Small intestine (tissue), 7 donors: ENCODE measurements around the gene CRYM. TPM values are rescaled to one million over a fixed set of nuclear protein-coding genes. Genes with fewer than 3 reads are reported as not detected.

Experiments used
- DNase-seq, 2 donors: peaks; one replicate each; pipeline versions ENCODE4 v3.0.0 to v3.0.0-alpha.2; 2013
- FAIRE-seq: peaks from 2 replicates; lab custom pipeline; 2012; peaks lifted over from hg19 to GRCh38; lab: Jason Lieb, UNC
- H3K27ac ChIP-seq, 3 donors: one replicate each; pipeline ENCODE4 v1.5.1; 2013; ENCODE audit warnings: low read length in 2 of 3, mild to moderate bottlenecking in 2 of 3, control low read depth in 1 of 3, inconsistent platforms in 1 of 3, low read depth in 1 of 3, moderate library complexity in 1 of 3
- H3K27me3 ChIP-seq, 3 donors: one replicate each; pipeline ENCODE4 v1.6.1; 2013; ENCODE audit warnings: low read length in 3 of 3, inconsistent platforms in 1 of 3; ENCODE audit not compliant: control insufficient read depth in 3 of 3, insufficient read depth in 3 of 3
- H3K36me3 ChIP-seq, 3 donors: one replicate each; pipeline ENCODE4 v1.6.1; 2013; ENCODE audit warnings: low read length in 3 of 3, inconsistent platforms in 1 of 3, low read depth in 1 of 3, mild to moderate bottlenecking in 1 of 3, moderate library complexity in 1 of 3; ENCODE audit not compliant: control insufficient read depth in 3 of 3, insufficient read depth in 2 of 3
- H3K4me1 ChIP-seq, 3 donors: one replicate each; pipeline ENCODE4 v1.6.1; 2013; ENCODE audit warnings: low read length in 2 of 3, inconsistent platforms in 1 of 3, low read depth in 1 of 3, mild to moderate bottlenecking in 1 of 3, moderate library complexity in 1 of 3; ENCODE audit not compliant: control insufficient read depth in 3 of 3, insufficient read depth in 2 of 3
- H3K4me3 ChIP-seq, 3 donors: one replicate each; pipeline ENCODE4 v1.5.1; 2013; ENCODE audit warnings: low read length in 3 of 3, control low read depth in 1 of 3, inconsistent platforms in 1 of 3, low read depth in 1 of 3, mild to moderate bottlenecking in 1 of 3, moderate library complexity in 1 of 3
- H3K9me3 ChIP-seq, 2 donors: one replicate each; pipeline ENCODE4 v1.6.1; 2013; ENCODE audit warnings: low read depth in 1 of 2, low read length in 1 of 2; ENCODE audit not compliant: control insufficient read depth in 2 of 2, insufficient read depth in 1 of 2
- WGBS, 3 donors: extraction: QIAGEN DNeasy Blood & Tissue Kit; methylation state at CpG; one replicate each; pipeline ENCODE4 v1.1.7; 2013; 5-methylcytosine and 5-hydroxymethylcytosine counted together
- polyA plus RNA-seq, 4 donors: library from polyadenylated mRNA; stranded (reverse) in 3 of 4; unstranded in 1 of 4; fragments of 200-250 nt in 3 of 4; fragments of 120-200 nt in 1 of 4; gene quantifications; one replicate each; pipeline versions ENCODE4 v1.2.1 to v1.2.3, GENCODE V29; 2013
- donor health status: healthy with polysubstance abuse.
- donor health status: control.
- donor health status: control.
- donor health status: Bipolar disorder and iron deficiency.
- donor health status: healthy.

The CRYM gene
- polyA plus RNA-seq, 4 donors: 1.6 to 6.5 (median 3.7) TPM

- Histone ChIP-seq H3K4me1 (peaks cover 0 to 4% (median 0%) of the 10 kb centered on the region in 3 donors), H3K9me3 (no peaks in the 10 kb centered on the region), H3K36me3 (no peaks in the 10 kb centered on the region), H3K27me3 (peaks cover 0 to 4% (median 0%) of the 10 kb centered on the region in 3 donors), H3K27ac (no peak overlapping the region), H3K4me3 (no peak overlapping the region)
- DNase-seq: no peak
- 79 to 91% (median 90%) methylated on average over 4 of the region's 4 CpGs for whole genome bisulfite sequencing, 3 donors
- no peak for FAIRE-seq
These were observed 64.0 kb downstream of the CRYM start for GRCh38 chr16:21214086-21214485.

DNA sequence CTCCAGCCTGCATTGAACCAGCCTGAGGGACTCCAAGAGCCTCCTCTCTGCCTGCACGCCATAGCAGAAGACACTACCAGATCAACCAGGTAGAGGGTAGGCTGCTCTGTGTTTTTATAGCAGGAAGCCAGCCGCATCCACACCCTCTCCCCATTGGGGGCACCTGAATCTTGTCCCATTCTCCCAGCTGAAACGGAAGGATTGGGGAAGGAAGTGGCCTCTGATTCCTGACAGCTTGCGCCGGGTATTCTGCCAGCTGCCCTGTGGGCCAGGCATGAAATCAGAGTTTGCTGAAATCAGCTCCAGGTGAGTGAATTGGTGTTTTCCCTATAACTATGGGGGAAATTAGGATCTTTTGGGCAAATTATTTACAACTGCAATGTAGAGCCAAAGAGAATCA is 66.6 kb downstream of the CRYM start, which contains the start of gene ZP2:
ZP2 (minus strand) TSS at position 89 of the 400 bp plus-strand sequence; CDS start at position 62, 27 bp downstream.
- 55 to 81% (median 65%) methylated on average over 5 of the region's 5 CpGs for WGBS, 3 donors
- Histone ChIP-seq H3K27ac (no peak within 1 kb of the TSS), H3K4me3 (no peak within 1 kb of the TSS), H3K9me3 (no peaks in the 10 kb centered on the region), H3K36me3 (no peaks in the 10 kb centered on the region), H3K27me3 (peaks cover 0 to 4% (median 0%) of the 10 kb centered on the region in 3 donors), H3K4me1 (peaks cover 0 to 4% (median 0%) of the 10 kb centered on the region in 3 donors)
- FAIRE-seq (no peak), DNase-seq (no peak)

Other genes with a start within 250 kb of the CRYM start
- gene DNAH3, start 127.4 kb downstream of the CRYM start, polyA plus RNA-seq: under 1 TPM in 3 of 4 donors, not detected in 1; 0.32 to 0.67 (median 0.52) TPM
- 10 to 100 TPM in 2 of 4 donors, 1 to 10 TPM in 2; 5.7 to 24.1 (median 13.4) TPM for gene LDAF1, start 119.6 kb downstream of the CRYM start, polyA plus RNA-seq
- 1 to 10 TPM in 1 of 4 donors, under 1 TPM in 3; 0.01 to 1.1 (median 0.42) TPM for gene ZP2, start 66.7 kb downstream of the CRYM start, polyA plus RNA-seq
- 10 to 100 TPM; 15.9 to 54.7 (median 32.9) TPM for gene ANKS4B, start 44.6 kb downstream of the CRYM start, polyA plus RNA-seq